LNCAP (cell line): ENCODE data around the gene PLEKHO2.

ENCODE experiments used
- CTCF ChIP-seq: fragments of 450-650 bp; IDR thresholded peaks from 2 replicates; pipeline ENCODE4 v1.5.1; 2017; ENCODE audit warnings: mild to moderate bottlenecking

Gene PLEKHO2

GRCh38 chr15:64909546-64909945, 67.8 kb downstream of the PLEKHO2 start:
- no peak for TF ChIP-seq CTCF

- TF ChIP-seq CTCF: no peak
Observed at GRCh38 chr15:64911311-64912186, 69.8 kb downstream of the PLEKHO2 start, which contains the start of gene ANKDD1A. Gene ANKDD1A (plus strand): TSS chr15:64911902. CDS start chr15:64911931, 29 bp downstream.

- no peak for TF ChIP-seq CTCF
Observed at GRCh38 chr15:64912379-64913325, 70.9 kb downstream of the PLEKHO2 start.

- no peak for TF ChIP-seq CTCF
Observed at GRCh38 chr15:64915518-64916227, 74.0 kb downstream of the PLEKHO2 start.

GRCh38 chr15:64916365-64916764, 74.7 kb downstream of the PLEKHO2 start:
- TF ChIP-seq CTCF: no peak

GRCh38 chr15:64917211-64917610, 75.5 kb downstream of the PLEKHO2 start:
- TF ChIP-seq CTCF: no peak
